ENCODE results near the gene TNIP2. TPM values are rescaled to one million over a fixed set of nuclear protein-coding genes. Genes with fewer than 3 reads are reported as not detected.
"Not testable (repeated sequence)": the region's sequence is repeated elsewhere in the genome, so short reads cannot be mapped to it uniquely, and the experiment has no call there.

Gene TNIP2
- total RNA-seq, 1 donor from 2014 or later, result 6.1 TPM

DNA sequence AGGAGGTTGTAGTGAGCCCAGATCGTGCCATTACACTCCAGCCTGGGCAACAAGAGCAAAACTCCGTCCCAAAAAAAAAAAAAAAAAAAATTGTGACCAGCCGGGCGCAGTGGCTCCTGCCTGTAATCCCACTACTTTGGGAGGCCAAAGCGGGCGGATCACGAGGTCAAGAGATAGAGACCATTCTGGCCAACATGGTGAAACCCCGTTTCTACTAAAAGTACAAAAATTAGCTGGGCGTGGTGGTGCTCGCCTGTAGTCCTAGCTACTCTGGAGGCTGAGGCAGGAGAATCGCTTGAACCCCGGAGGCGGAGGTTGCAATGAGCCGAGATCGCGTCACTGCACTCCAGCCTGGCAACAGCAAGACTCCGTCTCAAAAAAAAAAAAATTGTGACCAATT is 29.3 kb downstream of the TNIP2 start:
- not testable (repeated sequence) for DNase-seq (ENCODE audit: low spot score in 2 of 2); FAIRE-seq

DNA sequence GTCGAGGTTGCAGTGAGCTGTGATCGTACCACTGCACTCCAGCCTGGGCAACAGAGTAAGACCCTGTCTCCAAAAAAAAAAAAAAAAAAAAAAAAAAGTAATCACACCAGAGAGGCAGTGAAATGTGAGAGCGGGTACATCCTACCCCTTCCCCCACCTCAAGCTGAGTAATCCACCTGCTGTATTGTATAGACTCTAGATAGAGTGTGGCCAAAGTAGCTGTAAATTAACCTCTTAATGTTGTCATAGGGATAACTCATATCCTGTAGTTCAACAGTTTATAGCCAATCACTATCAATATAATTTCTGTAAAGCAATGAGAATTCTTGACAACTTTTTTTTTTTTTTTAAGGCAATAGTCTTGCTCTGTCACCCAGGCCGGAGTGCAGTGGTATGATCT is 30.8 kb downstream of the TNIP2 start:
- no peak for FAIRE-seq
- DNase-seq (ENCODE audit: low spot score in 2 of 2), result no peak

DNA sequence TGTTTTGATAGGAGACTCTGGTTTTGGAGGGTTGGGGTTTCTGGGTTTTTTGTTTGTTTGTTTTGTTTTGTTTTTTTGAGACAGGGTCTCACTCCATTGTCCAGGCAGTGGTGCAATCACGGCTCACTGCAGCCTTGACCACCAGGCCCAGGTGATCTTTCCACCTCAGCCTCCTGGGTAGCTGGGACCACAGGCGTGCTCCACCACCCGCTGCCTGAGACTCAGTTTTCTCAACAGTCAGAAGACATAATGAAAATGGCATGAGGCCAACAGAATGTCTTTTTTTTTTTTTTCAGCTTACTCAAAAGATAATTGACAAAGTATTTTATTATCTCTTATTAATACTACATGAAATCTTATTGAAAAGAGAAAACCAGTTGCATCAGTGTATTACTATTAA is 32.4 kb downstream of the TNIP2 start:
- no peak for DNase-seq (ENCODE audit: low spot score in 2 of 2)
- no peak for FAIRE-seq

DNA sequence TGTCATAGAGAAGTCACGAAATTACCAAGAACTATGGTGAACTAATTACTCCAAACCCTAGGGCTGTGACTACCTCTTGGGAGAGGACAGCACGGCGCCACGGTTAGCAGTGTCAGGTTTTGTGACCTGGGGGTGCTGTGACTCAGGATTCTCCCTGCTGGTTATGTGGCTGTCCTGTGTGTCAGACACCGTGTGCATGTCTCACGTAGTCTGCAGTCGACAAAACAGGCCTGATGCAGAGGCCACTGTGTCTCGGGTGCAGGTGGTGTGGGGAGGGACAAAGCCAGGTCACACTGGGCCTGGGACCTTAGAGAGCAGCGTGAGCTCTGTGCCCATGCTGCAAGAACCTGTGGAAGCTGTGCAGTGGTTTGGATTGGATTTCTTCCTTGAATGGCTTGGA is 34.1 kb downstream of the TNIP2 start:
- FAIRE-seq (no peak), DNase-seq (ENCODE audit: low spot score in 2 of 2) (no peak)

DNA sequence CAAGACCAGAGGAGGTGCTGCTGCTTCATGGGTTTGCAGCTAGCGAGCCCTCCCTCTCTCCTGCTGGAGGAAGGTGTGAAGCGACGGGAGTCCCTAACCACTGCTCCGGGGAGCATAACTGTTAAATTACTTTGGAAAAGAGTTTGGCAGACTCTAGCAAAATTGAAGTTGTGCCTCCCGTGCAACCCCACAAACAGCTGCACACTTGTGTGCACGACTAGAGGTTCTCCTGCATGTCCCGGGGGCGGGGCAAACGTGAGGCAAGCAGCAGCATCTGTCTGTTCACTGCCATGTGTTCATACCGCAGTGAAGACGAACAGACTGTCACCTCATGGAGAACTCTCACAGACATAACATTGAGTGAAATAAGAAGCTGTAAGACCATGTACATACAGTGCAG is 34.5 kb downstream of the TNIP2 start:
- FAIRE-seq (no peak), DNase-seq (ENCODE audit: low spot score in 2 of 2) (no peak)

DNA sequence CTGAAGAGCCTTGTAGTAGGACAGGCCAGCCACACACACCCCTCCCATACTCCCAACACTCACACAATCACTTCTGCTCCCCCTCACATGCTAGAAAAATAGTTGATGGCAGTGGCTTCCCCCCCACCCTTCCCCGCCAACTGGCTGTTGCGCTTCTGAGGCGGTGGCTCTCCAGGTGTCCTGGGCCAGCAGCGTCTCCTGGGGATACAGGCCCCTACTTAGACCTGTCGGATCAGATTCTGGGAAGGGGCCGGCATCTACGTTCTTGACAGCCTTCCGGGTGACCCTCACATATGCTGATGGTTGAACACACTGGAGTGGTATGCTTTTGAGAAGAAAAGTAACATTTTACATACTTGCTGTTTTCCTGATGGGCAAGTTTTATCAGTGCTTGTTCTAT is 39.9 kb downstream of the TNIP2 start:
- FAIRE-seq (no peak), DNase-seq (ENCODE audit: low spot score in 2 of 2) (no peak)

DNA sequence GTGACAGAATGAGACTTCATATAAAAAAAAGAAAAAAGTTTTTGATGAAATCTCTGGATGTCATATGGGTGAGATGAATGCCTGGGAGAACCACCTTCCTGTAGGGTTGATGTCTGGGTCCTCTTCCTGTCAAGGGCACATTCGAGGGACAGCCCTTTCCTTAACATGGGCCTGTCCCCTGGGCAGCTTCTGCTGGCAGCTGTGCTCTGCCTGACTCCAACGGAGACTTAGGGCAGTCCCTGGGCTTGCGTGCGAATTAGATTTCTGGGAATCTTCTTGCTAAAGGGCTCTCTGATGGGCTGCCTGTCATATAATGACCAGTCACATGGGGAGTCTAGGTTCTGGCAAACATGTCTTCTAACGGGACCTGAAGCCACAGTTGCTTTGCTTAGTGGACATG is 40.7 kb downstream of the TNIP2 start:
- DNase-seq (ENCODE audit: low spot score in 2 of 2) (no peak), FAIRE-seq (no peak)

DNA sequence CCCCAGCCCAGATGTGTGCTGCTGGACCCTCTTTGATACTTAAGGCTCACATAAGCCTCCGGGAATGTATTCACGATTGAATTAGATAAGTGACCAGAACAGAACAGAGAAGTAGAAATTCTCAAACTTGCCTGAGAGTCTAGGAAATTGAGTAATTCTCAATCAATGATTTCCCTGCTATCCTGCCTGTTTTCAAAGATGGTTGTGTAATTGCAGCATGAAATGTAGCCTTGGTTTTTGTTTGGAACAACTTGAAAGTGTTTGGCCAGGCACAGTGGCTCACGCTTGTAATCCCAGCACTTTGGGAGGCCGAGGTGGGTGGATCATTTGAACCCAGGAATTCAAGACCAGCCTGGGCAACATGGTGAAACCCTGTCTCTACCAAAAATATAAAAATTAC is 41.2 kb downstream of the TNIP2 start:
- FAIRE-seq (no peak), DNase-seq (ENCODE audit: low spot score in 2 of 2) (no peak)

DNA sequence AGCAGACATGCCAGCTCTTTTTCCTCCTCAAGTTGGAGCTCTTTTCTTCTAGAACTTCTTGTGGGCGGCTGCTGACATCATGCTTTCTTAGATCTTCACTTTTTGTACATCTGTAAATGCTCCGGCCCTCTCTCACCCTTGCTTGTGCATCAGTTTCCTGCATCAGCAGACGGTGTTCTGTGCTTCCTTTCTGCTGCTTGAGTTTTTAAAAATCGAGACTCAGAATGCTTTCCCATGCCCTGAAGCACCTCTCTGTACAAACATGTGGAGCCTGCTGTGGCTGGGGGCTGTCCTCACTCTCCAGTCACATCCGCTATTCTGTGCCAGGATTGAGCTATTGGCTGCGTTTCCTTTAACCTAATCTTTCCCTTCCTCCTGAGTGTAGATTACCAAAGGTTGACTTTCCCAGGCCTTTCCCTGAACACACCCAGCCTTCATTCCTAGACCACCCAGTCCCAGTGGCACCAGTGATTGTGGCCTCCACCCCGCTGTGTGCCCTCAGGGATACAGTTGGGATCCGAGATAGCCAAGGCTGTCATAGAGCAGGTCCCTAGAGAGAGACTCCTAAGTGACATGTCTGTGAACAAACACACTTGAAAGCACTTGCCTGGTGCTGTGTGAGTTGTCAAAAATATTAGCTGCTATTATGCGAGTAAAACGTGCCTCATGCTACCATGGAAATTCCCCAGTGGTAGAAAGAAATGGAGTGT is 41.9 kb downstream of the TNIP2 start:
- FAIRE-seq (no peak), DNase-seq (ENCODE audit: low spot score in 2 of 2) (no peak)

DNA sequence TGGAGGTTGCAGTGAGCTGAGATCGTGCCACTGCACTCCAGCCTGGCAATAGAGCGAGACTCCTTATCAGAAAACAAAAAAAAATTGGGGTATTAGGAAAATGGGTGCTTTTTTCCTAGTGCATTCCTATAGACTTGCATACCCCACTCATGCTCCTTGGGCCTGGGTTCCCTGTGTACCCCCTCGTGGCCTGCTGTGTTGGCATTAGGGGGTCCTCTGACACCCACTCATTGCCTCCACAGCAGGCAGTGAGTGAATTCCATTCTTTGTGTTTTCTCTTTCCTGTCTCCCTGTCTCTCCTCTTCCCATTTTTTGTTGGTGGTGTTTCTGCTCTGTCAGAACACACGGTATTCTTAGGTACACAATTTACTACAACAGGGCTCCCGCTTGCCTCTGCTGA is 42.8 kb downstream of the TNIP2 start:
- FAIRE-seq (no peak), DNase-seq (ENCODE audit: low spot score in 2 of 2) (no peak)

DNA sequence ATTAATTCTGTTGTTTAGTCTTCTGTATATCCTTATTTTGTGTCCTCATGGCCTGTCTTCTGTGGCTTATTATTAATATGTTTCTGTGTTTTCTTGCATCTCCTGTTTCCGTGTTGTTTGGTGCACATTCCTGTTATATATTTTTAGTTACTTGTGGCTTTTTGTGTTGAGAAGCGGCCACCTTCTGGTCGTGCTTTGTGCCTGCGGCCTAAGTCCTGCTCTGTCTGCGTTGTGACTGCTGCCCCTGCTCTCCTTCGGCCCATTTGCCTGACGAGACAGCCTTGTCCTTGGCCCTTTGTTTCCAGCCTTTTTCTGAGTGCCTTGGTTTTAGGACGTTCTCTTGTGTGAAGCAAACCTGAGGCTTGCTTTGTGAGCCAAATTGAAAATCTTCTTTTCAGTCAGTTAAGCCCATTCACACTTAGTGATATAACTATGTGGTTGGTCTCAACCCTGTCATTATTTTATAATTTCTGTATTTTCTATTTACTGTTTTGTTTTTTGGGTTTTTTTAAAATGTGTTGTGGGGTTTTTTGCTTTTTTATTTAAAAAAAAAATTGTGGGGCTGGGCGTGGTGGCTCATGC is 43.8 kb downstream of the TNIP2 start:
- FAIRE-seq (no peak), DNase-seq (ENCODE audit: low spot score in 2 of 2) (no peak)

DNA sequence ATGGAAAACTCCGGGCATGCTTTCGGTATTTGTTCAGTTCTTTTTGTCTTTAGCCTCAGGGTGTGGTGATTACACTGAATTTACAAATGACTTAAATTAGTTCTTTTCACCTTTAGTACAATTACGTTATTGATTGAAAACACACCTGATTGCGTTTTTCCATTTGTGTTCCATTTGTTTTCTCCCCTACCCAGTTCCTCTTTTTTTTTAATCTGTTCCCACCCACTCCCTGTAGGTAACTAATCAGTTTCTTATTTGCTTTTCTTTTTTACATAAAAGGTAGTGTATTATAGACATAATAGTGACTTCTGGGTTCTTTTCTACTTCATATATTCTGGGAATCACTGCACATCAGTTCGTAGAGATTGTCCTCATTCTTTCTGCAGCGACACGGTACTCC is 53.4 kb downstream of the TNIP2 start:
- DNase-seq (ENCODE audit: low spot score in 2 of 2), result no peak
- no peak for FAIRE-seq

DNA sequence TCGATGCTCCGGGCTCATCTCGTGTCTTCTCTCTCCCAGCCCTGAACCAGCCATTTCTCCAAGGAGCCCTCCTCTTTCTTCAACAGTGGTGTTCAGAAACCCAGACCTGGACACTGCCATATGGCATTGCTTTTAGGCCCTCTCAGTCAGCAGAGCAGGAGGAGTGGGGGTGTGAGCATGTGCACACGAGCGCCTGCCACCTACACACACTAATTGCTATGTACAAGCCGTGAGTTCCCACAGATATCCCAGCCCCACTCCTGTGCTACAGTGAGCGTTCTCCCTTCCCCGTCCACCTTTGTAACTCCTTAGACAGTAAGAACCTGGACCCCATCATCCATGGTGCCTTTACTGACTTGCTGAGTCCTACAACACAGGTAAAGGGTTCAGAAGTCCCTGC is 53.8 kb downstream of the TNIP2 start:
- FAIRE-seq (no peak), DNase-seq (ENCODE audit: low spot score in 2 of 2) (no peak)

DNA sequence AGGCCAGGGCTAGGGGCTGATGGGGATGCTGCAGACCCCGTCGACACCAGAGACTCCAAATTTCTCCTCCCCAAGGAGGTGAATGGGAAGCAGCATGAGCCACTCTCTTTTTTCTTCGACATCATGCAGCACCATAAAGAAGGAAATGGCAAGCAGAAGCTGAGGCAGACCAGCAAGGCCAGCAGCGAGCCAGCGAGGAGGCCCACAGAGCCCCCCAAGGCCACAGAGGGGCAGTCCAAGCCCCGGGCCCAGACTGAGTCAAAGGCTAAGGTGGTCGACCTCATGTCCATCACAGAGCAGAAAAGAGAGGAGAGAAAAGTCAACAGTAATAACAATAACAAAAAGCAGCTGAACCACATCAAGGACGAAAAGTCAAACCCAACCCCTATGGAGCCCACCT is 56.1 kb downstream of the TNIP2 start:
- no peak for DNase-seq (ENCODE audit: low spot score in 2 of 2)
- FAIRE-seq, result no peak

DNA sequence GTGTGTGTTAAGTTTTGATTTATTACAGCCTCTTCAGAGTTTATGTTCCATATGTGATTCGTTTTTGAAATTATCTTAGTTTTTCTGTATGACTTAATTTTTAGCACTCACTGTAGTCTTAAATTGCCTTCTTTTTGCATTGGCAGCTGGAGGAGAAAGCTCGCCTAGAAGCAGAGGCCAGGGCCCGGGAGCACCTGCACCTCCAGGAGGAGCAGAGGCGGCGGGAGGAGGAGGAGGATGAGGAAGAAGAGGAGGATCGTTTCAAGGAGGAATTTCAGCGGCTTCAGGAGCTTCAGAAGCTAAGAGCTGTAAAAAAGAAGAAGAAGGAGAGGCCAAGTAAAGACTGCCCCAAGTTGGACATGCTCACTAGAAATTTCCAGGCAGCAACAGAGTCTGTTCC is 56.6 kb downstream of the TNIP2 start:
- FAIRE-seq (no peak), DNase-seq (ENCODE audit: low spot score in 2 of 2) (no peak)

DNA sequence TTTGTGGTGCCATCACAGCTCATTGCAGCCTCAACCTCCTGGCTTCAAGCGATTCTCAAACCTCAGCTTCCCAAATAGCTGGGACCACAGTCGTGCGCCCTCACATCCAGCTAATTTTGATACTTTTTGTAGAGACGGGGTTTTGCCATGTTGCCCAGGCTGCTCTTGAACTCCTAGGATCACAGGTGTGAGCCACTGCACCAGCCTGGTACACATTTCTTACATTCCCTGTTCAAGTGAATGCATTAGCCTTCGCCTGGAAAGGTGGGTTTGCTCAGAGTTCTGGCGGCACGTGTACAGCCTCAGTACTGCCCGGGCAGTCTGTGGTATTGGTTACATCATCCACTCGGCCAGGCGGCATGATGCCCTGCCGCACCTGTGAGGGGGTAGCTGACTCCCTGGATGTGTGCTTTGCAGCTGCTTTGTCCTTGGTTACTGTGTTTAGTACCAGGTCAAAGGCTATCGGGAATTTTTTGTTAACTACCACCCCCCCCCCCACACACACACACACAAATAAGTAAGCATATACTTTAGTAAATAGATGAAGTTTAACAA is 57.1 kb downstream of the TNIP2 start:
- no peak for FAIRE-seq
- DNase-seq (ENCODE audit: low spot score in 2 of 2), result no peak

DNA sequence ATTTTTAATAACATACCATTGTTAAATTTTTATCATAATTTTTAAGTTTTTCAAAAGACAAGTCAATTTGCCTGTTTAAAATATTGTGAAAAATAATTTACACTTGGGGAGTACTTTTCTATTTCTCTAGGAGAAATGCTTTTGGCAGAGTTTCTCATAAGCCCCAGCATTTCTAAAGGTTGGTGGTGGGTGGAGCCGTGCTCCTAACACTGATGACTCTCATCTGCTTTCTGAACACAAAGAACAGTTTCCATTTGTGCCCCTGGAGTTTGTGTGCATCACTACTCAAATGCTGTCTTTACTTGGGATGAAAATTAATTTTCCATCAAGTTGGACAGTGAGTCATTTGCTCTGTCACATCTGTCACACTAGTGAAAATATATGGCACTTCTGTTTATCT is 57.6 kb downstream of the TNIP2 start:
- FAIRE-seq (no peak), DNase-seq (ENCODE audit: low spot score in 2 of 2) (no peak)

DNA sequence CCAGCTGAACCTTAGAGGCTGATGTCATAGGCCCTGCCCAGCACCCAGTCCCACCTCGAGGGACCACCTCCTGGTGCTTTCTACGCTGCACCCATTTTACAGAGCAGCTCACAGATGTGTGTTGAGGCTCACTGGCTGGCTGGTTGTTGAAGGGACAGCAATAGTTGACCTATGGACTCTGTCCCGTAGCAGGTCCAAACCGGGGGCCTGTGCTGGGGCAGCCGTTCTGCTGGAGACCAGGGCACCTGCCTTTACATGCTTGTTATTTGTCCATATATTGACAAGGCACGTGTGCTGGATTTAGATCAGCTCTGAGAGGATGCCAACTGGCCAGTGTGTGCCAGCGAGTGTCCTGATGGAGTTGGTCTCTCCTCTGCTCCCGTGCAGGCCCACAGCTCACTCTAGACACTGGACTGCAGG is 58.1 kb downstream of the TNIP2 start:
- no peak for FAIRE-seq
- DNase-seq (ENCODE audit: low spot score in 2 of 2), result no peak

DNA sequence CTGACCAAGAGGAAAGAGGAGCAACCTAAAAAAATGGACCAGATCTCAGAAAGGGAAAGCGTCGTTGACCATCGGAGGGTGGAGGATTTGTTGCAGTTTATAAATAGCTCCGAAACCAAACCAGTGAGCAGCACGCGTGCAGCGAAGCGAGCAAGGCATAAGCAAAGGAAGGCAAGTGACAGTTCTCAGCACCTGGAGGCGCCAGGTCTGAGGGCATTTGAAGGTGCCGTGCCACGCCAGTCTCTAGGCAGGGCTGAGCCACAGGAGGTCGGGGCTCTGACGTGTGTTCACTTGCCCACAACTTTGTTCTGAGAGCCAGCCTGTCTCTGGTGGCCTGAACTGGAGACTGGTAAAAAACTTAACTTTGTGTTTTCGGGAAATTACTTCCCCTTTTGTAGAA is 59.7 kb downstream of the TNIP2 start:
- DNase-seq (ENCODE audit: low spot score in 2 of 2) (no peak), FAIRE-seq (no peak)

DNA sequence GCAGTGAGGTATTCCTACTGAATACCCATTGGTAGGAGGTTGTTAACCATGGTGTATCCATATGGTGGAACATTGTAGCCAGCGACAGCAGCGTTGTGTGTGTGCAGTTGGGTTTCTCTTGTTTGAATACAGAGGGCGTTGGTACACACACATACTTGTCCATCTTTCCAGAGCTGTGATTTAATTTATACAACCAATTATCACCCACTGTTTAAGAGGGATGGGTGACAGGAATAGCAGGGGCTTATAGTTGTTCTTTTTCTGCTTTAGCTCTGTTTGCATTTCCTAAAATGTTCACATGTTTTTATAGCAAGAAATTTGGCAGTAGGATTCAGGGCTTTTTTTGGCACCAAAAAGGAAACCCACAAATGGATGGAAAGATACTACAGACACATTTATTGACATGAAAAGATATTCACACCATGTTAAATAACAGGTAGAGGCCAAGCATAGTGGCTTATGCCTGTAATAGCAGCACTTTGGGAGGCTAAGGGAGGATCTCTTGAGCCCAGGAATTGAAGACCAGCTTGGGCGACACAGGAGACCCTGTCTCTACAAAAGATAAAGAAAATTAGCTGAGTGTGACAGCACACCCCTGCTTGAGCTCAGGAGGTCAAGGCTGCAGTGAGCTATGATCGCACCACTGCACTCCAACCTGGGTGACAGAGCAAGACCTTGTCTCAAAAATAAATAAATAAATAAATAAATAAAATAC is 60.6 kb downstream of the TNIP2 start:
- FAIRE-seq (no peak), DNase-seq (ENCODE audit: low spot score in 2 of 2) (no peak)

DNA sequence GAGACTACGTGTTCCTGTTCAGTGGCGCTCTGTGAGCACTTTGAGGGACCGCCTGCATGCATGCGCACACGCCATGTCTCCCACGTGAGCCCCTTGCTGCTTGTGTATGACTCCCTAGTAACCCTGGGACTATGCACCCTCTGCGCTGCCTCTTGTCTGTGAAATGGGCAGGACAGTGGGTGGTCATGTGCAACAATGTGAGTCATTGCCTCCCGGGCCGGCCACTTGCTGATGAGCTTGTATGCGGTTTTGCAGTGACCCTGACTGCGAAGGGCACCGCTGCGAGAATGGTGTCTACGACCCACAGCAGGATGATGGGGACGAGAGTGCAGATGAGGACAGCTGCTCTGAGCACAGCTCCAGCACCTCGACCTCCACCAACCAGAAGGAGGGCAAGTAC is 61.4 kb downstream of the TNIP2 start:
- no peak for DNase-seq (ENCODE audit: low spot score in 2 of 2)
- no peak for FAIRE-seq

DNA sequence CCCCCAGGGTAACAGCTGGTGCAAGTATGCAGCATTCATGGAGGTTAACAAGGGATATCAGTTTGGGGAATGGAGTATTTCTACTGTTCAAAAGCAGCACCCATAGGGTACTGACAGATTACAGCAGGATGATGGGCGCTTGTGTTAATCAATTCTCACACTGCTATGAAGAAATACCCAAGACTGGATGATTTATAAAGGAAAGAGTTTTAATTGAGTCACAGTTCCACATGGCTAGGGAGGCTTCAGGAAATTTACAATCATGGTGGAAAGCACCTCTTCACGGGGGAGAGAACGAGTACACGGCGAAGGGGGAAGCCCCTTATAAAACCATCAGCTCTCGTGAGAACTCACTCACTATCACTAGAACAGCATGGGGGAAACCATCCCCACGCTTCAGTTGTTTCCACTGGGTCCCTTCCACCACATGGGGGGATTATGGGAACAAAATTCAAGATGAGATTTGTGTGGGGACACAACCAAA is 64.1 kb downstream of the TNIP2 start:
- FAIRE-seq, result no peak
- no peak for DNase-seq (ENCODE audit: low spot score in 2 of 2)

Data from frontal cortex (tissue), 4 donors.